Stomach (tissue), 9 donors: ENCODE measurements around the gene PSPN. TPM values are rescaled to one million over a fixed set of nuclear protein-coding genes. Genes with fewer than 3 reads are reported as not detected.

Experiments
- DNase-seq, 2 donors: peaks; one replicate each; pipeline versions ENCODE4 v3.0.0 to v3.0.0-alpha.2; 2013 to 2019
- H3K27ac ChIP-seq, 5 donors: fragments of 200-600 bp in 4 of 5; sonication (generic) in 4 of 5; one replicate each; pipeline ENCODE4 v1.5.1; 2013 to 2019; ENCODE audit warnings: mild to moderate bottlenecking in 1 of 5, moderate library complexity in 1 of 5
- H3K27me3 ChIP-seq, 3 donors: fragments of 200-600 bp; sonication (generic); one replicate each; pipeline ENCODE4 v1.5.1; 2017 to 2019; ENCODE audit warnings: mixed run types in 1 of 3
- H3K36me3 ChIP-seq, 4 donors: fragments of 200-600 bp; sonication (generic); 1 replicate in 3 of 4; 2 replicates in 1 of 4; pipeline ENCODE4 v1.5.1; 2016 to 2019
- H3K4me1 ChIP-seq, 4 donors: fragments of 200-600 bp; sonication (generic); one replicate each; pipeline ENCODE4 v1.5.1; 2016 to 2019
- H3K4me3 ChIP-seq, 4 donors: fragments of 200-600 bp; sonication (generic) in 3 of 4; one replicate each; pipeline ENCODE4 v1.5.1; 2016 to 2019; ENCODE audit warnings: mild to moderate bottlenecking in 1 of 4
- H3K9me3 ChIP-seq, 4 donors: fragments of 200-600 bp; sonication (generic); one replicate each; pipeline ENCODE4 v1.5.1; 2016 to 2019
- CTCF ChIP-seq, 7 experiments: fragments of 450-650 bp in 4 of 7; fragments of 200-600 bp in 3 of 7; sonication (generic) in 3 of 7; IDR thresholded peaks; one replicate each; pipeline ENCODE4 v1.5.1; 2016 to 2019; ENCODE audit warnings: antibody characterized with exemption in 7 of 7, control low read depth in 2 of 7, mild to moderate bottlenecking in 1 of 7
- EP300 ChIP-seq: sonication (generic); formaldehyde crosslinking; IDR thresholded peaks from one replicate; pipeline ENCODE4 v1.6.1; 2017; ENCODE audit warnings: antibody characterized with exemption
- POLR2A ChIP-seq, 4 donors: fragments of 450-650 bp; IDR thresholded peaks; one replicate each; pipeline ENCODE4 v1.6.1; 2016; ENCODE audit warnings: antibody characterized with exemption in 4 of 4, control low read depth in 2 of 4, mild to moderate bottlenecking in 1 of 4, moderate library complexity in 1 of 4
- POLR2AphosphoS5 ChIP-seq, 3 donors: sonication (generic); formaldehyde crosslinking; IDR thresholded peaks; one replicate each; pipeline ENCODE4 v1.6.1; 2016; ENCODE audit warnings: antibody characterized with exemption in 3 of 3
- WGBS, 5 donors: extraction: QIAGEN DNeasy Blood & Tissue Kit in 3 of 5; methylation state at CpG; one replicate each; pipeline versions ENCODE4 v1.1.5 to v1.1.7; 2013 to 2018; 5-methylcytosine and 5-hydroxymethylcytosine counted together
- intact Hi-C: fragments of 100-400 bp; cut with DNase I; formaldehyde crosslinking; loops from one replicate; pipeline ENCODE4 v1.15.1; 2023; ENCODE audit warnings: low total_unique reads
- polyA plus RNA-seq, 3 donors: library from polyadenylated mRNA; stranded (reverse); fragments of 200-250 nt; gene quantifications; one replicate each; pipeline ENCODE4 v1.2.3, GENCODE V29; 2013
- total RNA-seq, 5 donors: library from RNA; depleted of rRNA; stranded (reverse); fragments of >200 nt; gene quantifications; one replicate each; pipeline versions ENCODE4 v1.1.0 to v1.2.3, GENCODE V29; 2014 to 2016
- donor health status: healthy with polysubstance abuse.
- donor health status: Bipolar disorder and iron deficiency.
- donor health status: healthy.

The PSPN gene
- total and polyA plus RNA-seq, 8 donors = 0.92 to 2.8 (median 1.8) TPM; not detected in 1

DNA sequence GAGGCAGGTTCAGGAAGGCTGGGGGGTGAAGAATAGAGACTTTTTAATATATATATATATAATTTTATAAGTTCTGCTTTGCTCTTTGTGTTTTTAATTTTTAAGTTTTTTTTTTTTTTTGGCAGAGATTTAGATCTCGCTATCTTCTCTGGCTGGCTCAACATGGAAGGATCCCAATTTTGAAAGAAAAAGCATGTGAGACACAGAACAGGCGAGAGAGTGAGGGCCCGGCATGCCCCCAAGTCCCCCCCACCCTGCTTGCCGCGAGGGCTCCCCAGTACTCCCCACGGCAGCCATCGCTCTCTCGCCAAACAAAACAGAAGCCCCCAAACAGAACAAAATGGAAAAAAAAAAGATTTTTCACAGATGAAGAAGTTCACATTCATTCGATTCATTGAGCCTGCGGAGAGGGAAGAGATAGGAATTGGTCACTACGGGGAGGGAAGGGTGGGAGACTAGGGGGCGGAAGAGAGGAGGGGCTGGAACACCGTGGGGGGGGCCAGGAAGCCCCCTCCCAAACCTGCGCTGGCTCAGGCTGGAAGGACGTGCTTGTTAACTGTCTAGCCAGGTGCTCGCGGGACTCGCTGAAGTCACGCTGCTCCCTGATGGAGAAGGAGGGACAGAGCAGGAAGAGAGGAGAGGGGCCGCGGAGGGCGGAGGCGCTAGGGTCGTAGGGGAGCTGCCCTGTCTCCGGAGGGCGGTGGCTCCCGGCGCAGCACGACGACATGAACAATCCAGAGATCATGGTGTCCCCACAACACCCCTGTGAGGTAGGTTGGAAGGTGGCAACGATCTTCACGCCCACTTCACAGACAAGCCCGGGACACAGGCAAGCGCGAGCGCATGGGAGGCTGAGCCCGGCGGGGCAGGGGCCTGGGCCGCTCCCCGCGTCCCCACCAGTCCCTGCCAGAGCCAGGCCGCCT, 38.2 kb upstream of the PSPN start:
- Histone ChIP-seq H3K27ac (peak overlapping the region in 2 of 5 donors; percentile 42 to 55), H3K4me3 (no peak overlapping the region), H3K9me3 (no peaks in the 10 kb centered on the region), H3K27me3 (no peaks in the 10 kb centered on the region), H3K4me1 (peaks cover 0 to 34% (median 24%) of the 10 kb centered on the region in 4 donors), H3K36me3 (peaks cover 51 to 59% (median 53%) of the 10 kb centered on the region in 4 donors)
- WGBS, 5 donors = 64 to 71% (median 65%) methylated on average over 42 of the region's 42 CpGs
- peak in 1 of 2 donors; percentile 40 for DNase-seq
- intact Hi-C loops = no loop called here
- no peak for TF ChIP-seq POLR2AphosphoS5 (IDR thresholded peaks at IDR 0.05)
- TF ChIP-seq CTCF (IDR thresholded peaks at IDR 0.05) = no peak
- no peak for TF ChIP-seq EP300
- no peak for TF ChIP-seq POLR2A (IDR thresholded peaks at IDR 0.05)

GRCh38 chr19:6413291-6413690, 37.6 kb upstream of the PSPN start:
- Histone ChIP-seq H3K27me3 (no peaks in the 10 kb centered on the region), H3K27ac (peak overlapping the region in 3 of 5 donors; percentile 35 to 62 (median 55)), H3K4me3 (no peak overlapping the region), H3K36me3 (peaks cover 44 to 52% (median 46%) of the 10 kb centered on the region in 4 donors), H3K9me3 (no peaks in the 10 kb centered on the region), H3K4me1 (peaks cover 0 to 30% (median 23%) of the 10 kb centered on the region in 4 donors)
- DNase-seq = peak in 1 of 2 donors; percentile 50
- TF ChIP-seq POLR2A (IDR thresholded peaks at IDR 0.05) (no peak), POLR2AphosphoS5 (IDR thresholded peaks at IDR 0.05) (no peak), CTCF (IDR thresholded peaks at IDR 0.05) (no peak), EP300 (no peak)
- WGBS, 5 donors = 15 to 36% (median 30%) methylated on average over 10 of the region's 10 CpGs
- intact Hi-C loops = no loop called here

DNA sequence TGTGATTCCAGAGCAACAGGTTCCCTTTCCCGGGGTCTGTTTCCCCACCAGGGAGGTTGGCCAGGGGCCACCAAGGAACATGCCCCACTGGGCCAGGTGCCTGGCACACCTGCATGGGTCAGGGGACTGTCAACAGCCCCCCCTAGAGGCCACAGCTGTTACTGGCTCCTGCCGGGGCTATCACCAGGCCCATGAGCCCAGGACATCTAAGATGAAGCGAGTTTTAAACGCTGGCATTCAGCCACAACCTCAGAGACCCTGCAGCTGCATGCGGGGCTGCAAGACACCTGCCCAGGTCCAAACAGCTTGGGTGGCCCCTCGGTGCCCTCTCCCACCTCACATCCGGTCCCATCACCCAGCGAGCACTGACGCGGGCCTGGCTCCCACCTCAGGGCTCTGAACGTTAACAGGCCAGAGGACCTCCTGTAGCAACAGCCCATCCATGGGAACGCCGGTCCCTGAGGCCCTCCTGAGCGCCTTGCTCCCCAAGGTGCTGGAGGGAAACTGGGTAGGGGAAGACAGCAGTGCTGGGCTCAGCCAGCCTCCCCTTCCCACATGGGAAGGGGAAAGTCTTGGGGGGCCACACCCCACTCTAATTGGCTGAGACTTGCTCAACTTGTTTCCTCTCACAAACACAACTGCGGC, 36.8 kb upstream of the PSPN start:
- Histone ChIP-seq H3K4me1 (peaks cover 0 to 23% (median 16%) of the 10 kb centered on the region in 4 donors), H3K9me3 (no peaks in the 10 kb centered on the region), H3K4me3 (no peak overlapping the region), H3K36me3 (peaks cover 37 to 45% (median 39%) of the 10 kb centered on the region in 4 donors), H3K27me3 (no peaks in the 10 kb centered on the region), H3K27ac (peak overlapping the region in 3 of 5 donors; percentile 32 to 62 (median 35))
- peak; percentile 61 to 83 for DNase-seq
- TF ChIP-seq CTCF (IDR thresholded peaks at IDR 0.05) (peak in 3 of 7 experiments; percentile 35 to 49 (median 43)), POLR2AphosphoS5 (IDR thresholded peaks at IDR 0.05) (no peak)
- 22 to 35% (median 29%) methylated on average over 5 to 15 of the region's 15 CpGs for WGBS, 5 donors
- intact Hi-C loops = no loop called here

GRCh38 chr19:6412061-6412446, 36.3 kb upstream of the PSPN start:
- no peak overlapping the region for H3K4me3 ChIP-seq
- H3K27me3 ChIP-seq = no peaks in the 10 kb centered on the region
- no peak for DNase-seq
- intact Hi-C loops = no loop called here
- 56 to 82% (median 63%) methylated on average over 7 to 12 of the region's 12 CpGs for WGBS, 5 donors
- no peak for TF ChIP-seq POLR2A (IDR thresholded peaks at IDR 0.05)
- no peak for TF ChIP-seq CTCF (IDR thresholded peaks at IDR 0.05)
- TF ChIP-seq EP300 = no peak
- no peak for TF ChIP-seq POLR2AphosphoS5 (IDR thresholded peaks at IDR 0.05)
- peaks cover 32 to 40% (median 34%) of the 10 kb centered on the region in 4 donors for H3K36me3 ChIP-seq
- no peaks in the 10 kb centered on the region for H3K9me3 ChIP-seq
- no peak overlapping the region for H3K27ac ChIP-seq
- H3K4me1 ChIP-seq = peaks cover 0 to 21% (median 16%) of the 10 kb centered on the region in 4 donors
